Keratinocyte (primary cell): Measurements from ENCODE around the gene TMEM107.

Experiments used
- EZH2 ChIP-seq: IDR thresholded peaks from one replicate; pipeline ENCODE4 v1.6.1; 2012; ENCODE audit warnings: inconsistent platforms, mild to moderate bottlenecking, low read length, moderate library complexity
- TF ChIP-seq, protein P1 (sequence below), 3 experiments: IDR thresholded peaks in 1 of 3; conservative IDR thresholded peaks in 1 of 3; optimal IDR thresholded peaks in 1 of 3; 2 replicates in 2 of 3; 3 replicates in 1 of 3; pipeline versions ENCODE3 to v1.5.1; 2011; ENCODE audit warnings: low read length in 3 of 3, mild to moderate bottlenecking in 3 of 3, moderate library complexity in 2 of 3, control low read depth in 1 of 3, inconsistent platforms in 1 of 3; ENCODE audit not compliant: insufficient read depth in 2 of 3; ENCODE audit errors: extremely low read depth in 1 of 3

- TF ChIP-seq, protein P1, sequence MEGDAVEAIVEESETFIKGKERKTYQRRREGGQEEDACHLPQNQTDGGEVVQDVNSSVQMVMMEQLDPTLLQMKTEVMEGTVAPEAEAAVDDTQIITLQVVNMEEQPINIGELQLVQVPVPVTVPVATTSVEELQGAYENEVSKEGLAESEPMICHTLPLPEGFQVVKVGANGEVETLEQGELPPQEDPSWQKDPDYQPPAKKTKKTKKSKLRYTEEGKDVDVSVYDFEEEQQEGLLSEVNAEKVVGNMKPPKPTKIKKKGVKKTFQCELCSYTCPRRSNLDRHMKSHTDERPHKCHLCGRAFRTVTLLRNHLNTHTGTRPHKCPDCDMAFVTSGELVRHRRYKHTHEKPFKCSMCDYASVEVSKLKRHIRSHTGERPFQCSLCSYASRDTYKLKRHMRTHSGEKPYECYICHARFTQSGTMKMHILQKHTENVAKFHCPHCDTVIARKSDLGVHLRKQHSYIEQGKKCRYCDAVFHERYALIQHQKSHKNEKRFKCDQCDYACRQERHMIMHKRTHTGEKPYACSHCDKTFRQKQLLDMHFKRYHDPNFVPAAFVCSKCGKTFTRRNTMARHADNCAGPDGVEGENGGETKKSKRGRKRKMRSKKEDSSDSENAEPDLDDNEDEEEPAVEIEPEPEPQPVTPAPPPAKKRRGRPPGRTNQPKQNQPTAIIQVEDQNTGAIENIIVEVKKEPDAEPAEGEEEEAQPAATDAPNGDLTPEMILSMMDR (optimal IDR thresholded peaks at IDR 0.05 in 1 of 3, IDR thresholded peaks at IDR 0.05 in 1 of 3, conservative IDR thresholded peaks at IDR 0.05 in 1 of 3; ENCODE audit: extremely low read depth in 1 of 3, insufficient read depth in 2 of 3, low read length in 3 of 3), result no peak
- no peak for TF ChIP-seq EZH2
These were observed 26.6 kb downstream of the TMEM107 start for GRCh38 chr17:8149419-8150193.
